HuH-7 (cell line): ENCODE data around the gene SLC7A5.
"Not testable (repeated sequence)": the region's sequence is repeated elsewhere in the genome, so short reads cannot be mapped to it uniquely, and the experiment has no call there.

ENCODE experiments used
- DNase-seq: peaks from one replicate; pipeline ENCODE4 v3.0.0; 2011; ENCODE audit warnings: low spot score

The SLC7A5 gene

GRCh38 chr16:87834005-87834667, 35.2 kb downstream of the SLC7A5 start:
- no peak for DNase-seq

- no peak for DNase-seq
These were observed 35.8 kb downstream of the SLC7A5 start for GRCh38 chr16:87833548-87833947.

GRCh38 chr16:87832741-87833502, 36.4 kb downstream of the SLC7A5 start:
- DNase-seq, result no peak

GRCh38 chr16:87832137-87832527, 37.2 kb downstream of the SLC7A5 start:
- no peak for DNase-seq

- no peak for DNase-seq
These were observed 37.7 kb downstream of the SLC7A5 start for GRCh38 chr16:87831421-87832136.

- DNase-seq, result no peak
These were observed 38.5 kb downstream of the SLC7A5 start for GRCh38 chr16:87830673-87831420.

- DNase-seq, result no peak
These were observed 39.2 kb downstream of the SLC7A5 start for GRCh38 chr16:87829988-87830672.

- no peak for DNase-seq
These were observed 39.7 kb downstream of the SLC7A5 start for GRCh38 chr16:87829622-87829980.

- DNase-seq, result no peak
These were observed 40.2 kb downstream of the SLC7A5 start for GRCh38 chr16:87828907-87829621.

- DNase-seq, result no peak
These were observed 41.0 kb downstream of the SLC7A5 start for GRCh38 chr16:87828071-87828906.

GRCh38 chr16:87827588-87827915, 41.8 kb downstream of the SLC7A5 start:
- DNase-seq, result not testable (repeated sequence)

GRCh38 chr16:87826798-87827587, 42.3 kb downstream of the SLC7A5 start:
- DNase-seq, result no peak

- DNase-seq, result not testable (repeated sequence)
These were observed 42.9 kb downstream of the SLC7A5 start for GRCh38 chr16:87826407-87826797.

- DNase-seq, result not testable (repeated sequence)
These were observed 43.5 kb downstream of the SLC7A5 start for GRCh38 chr16:87825842-87826120.

- no peak for DNase-seq
These were observed 44.1 kb downstream of the SLC7A5 start for GRCh38 chr16:87824991-87825841.

- no peak for DNase-seq
These were observed 45.0 kb downstream of the SLC7A5 start for GRCh38 chr16:87824016-87824990.

- no peak for DNase-seq
These were observed 46.0 kb downstream of the SLC7A5 start for GRCh38 chr16:87823181-87823929.
